Measurements from ENCODE around the gene PRKAG3. TPM values are rescaled to one million over a fixed set of nuclear protein-coding genes. Genes with fewer than 3 reads are reported as not detected.

PRKAG3 gene
- total and polyA plus RNA-seq, 2 donors from 2014 or later: not detected

DNA sequence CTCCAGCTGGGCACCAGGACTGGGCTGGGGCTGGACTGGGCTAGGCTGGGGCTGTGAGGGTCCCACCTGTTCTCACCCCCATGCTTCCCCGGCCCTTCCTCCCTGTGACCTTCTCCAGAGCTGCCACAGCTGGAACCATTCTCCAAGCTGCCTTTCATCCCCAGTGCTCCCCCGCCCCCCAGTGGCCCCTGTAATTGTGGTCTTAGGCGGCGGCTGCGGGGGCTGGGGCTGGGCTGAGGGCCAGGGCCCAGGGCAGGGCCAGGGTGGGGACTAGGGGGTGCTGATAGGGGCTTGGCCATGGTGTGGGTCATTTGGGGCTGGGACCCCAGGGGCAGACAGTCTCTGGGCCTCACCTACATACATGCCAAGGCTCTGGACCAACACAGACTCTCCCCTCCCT lies 46.3 kb upstream of the PRKAG3 start:
- H3K27ac ChIP-seq (ENCODE audit: low read depth in 2 of 2, low read length in 2 of 2): no peak overlapping the region
- FAIRE-seq: no peak
- DNase-seq: peak in 3 of 5 donors; percentile 33 to 60 (median 36)
- TF ChIP-seq, protein P1, sequence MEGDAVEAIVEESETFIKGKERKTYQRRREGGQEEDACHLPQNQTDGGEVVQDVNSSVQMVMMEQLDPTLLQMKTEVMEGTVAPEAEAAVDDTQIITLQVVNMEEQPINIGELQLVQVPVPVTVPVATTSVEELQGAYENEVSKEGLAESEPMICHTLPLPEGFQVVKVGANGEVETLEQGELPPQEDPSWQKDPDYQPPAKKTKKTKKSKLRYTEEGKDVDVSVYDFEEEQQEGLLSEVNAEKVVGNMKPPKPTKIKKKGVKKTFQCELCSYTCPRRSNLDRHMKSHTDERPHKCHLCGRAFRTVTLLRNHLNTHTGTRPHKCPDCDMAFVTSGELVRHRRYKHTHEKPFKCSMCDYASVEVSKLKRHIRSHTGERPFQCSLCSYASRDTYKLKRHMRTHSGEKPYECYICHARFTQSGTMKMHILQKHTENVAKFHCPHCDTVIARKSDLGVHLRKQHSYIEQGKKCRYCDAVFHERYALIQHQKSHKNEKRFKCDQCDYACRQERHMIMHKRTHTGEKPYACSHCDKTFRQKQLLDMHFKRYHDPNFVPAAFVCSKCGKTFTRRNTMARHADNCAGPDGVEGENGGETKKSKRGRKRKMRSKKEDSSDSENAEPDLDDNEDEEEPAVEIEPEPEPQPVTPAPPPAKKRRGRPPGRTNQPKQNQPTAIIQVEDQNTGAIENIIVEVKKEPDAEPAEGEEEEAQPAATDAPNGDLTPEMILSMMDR (IDR thresholded peaks at IDR 0.05; ENCODE audit: borderline replicate concordance, extremely low read depth, insufficient read depth): no peak
- peaks cover 0 to 8% (median 4%) of the 10 kb centered on the region in 3 donors for H3K4me1 ChIP-seq (ENCODE audit: control insufficient read depth in 2 of 3, insufficient read depth in 2 of 3, low read depth in 1 of 3, low read length in 3 of 3)
- peaks cover 50% of the 10 kb centered on the region for H3K27me3 ChIP-seq (ENCODE audit: control insufficient read depth, insufficient read depth, low read length)
- H3K4me3 ChIP-seq (ENCODE audit: low read length in 3 of 3): no peak overlapping the region
- H3K9me3 ChIP-seq (ENCODE audit: control insufficient read depth in 2 of 3, insufficient read depth in 1 of 3, low read length in 3 of 3): no peaks in the 10 kb centered on the region
- intact Hi-C loops (cut with DNase I): no loop called here
- H3K36me3 ChIP-seq (ENCODE audit: control insufficient read depth in 2 of 3, insufficient read depth in 3 of 3, low read length in 3 of 3): no peaks in the 10 kb centered on the region
- H3K9ac ChIP-seq (ENCODE audit: low read length in 3 of 3): no peak overlapping the region

DNA sequence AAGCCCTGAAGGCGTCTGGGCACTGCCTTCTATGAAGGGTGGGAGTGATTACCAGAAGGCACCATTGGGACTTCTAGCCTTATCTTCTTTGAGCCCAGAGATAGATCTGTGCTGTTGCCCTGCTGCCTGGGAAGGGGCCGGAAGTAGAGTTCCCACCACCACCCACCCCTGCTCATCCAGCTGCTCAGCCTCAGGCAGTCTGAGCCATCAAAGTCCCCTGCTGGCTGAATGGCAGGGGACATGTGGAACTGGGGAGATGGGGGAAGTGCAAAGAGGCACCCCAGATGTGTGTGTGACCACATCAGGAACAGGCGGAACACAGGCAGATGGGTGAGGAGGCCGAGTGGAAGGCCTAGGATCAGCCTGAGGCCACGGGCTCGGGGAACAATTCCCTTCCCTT lies 45.7 kb upstream of the PRKAG3 start:
- no peak overlapping the region for H3K4me3 ChIP-seq (ENCODE audit: low read length in 3 of 3)
- peak in 1 of 5 donors; percentile 33 for DNase-seq
- H3K9me3 ChIP-seq (ENCODE audit: control insufficient read depth in 2 of 3, insufficient read depth in 1 of 3, low read length in 3 of 3): no peaks in the 10 kb centered on the region
- peaks cover 0 to 7% (median 4%) of the 10 kb centered on the region in 3 donors for H3K4me1 ChIP-seq (ENCODE audit: control insufficient read depth in 2 of 3, insufficient read depth in 2 of 3, low read depth in 1 of 3, low read length in 3 of 3)
- TF ChIP-seq, protein P1 (IDR thresholded peaks at IDR 0.05; ENCODE audit: borderline replicate concordance, extremely low read depth, insufficient read depth): no peak
- no peak overlapping the region for H3K9ac ChIP-seq (ENCODE audit: low read length in 3 of 3)
- intact Hi-C loops (cut with DNase I): no loop called here
- no peak overlapping the region for H3K27ac ChIP-seq (ENCODE audit: low read depth in 2 of 2, low read length in 2 of 2)
- FAIRE-seq: no peak
- peaks cover 49% of the 10 kb centered on the region for H3K27me3 ChIP-seq (ENCODE audit: control insufficient read depth, insufficient read depth, low read length)
- no peaks in the 10 kb centered on the region for H3K36me3 ChIP-seq (ENCODE audit: control insufficient read depth in 2 of 3, insufficient read depth in 3 of 3, low read length in 3 of 3)

DNA sequence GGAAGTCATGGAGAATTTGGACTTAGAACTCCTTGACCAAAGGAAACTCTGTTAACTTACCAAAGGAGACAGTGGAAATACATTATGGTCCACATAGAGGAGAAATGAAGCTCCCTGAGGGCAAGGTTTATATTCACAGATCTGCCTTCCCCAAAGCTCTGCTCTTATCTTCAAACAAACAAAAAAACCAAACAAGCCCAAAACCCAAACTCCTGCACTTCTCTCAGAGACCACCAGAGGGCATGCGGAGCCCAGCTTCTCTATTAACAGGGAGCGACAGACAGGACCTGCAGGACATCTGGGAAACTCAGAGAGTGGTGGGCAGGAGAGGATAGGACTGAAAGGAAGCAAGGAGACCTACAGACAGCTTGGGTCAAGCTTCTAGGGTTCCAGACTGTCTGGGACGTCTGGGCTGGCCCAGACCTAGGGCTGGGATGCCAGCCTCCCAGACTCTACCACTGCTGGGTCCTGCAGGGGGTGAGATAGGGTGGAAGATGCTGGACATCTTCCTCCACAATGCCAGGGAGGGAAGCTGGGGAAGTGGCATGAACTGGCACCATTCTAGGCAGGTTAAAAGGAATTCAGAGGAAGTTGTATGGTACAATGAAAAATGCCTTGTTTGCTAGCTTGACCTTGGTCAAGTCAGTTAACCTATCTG lies 45.1 kb upstream of the PRKAG3 start:
- H3K27ac ChIP-seq (ENCODE audit: low read depth in 2 of 2, low read length in 2 of 2): no peak overlapping the region
- DNase-seq (peak; percentile 78 to 90 (median 85)), FAIRE-seq (peak; percentile 30)
- no peaks in the 10 kb centered on the region for H3K9me3 ChIP-seq (ENCODE audit: control insufficient read depth in 2 of 3, insufficient read depth in 1 of 3, low read length in 3 of 3)
- H3K36me3 ChIP-seq (ENCODE audit: control insufficient read depth in 2 of 3, insufficient read depth in 3 of 3, low read length in 3 of 3): no peaks in the 10 kb centered on the region
- H3K4me3 ChIP-seq (ENCODE audit: low read length in 3 of 3): no peak overlapping the region
- TF ChIP-seq, protein P1 (IDR thresholded peaks at IDR 0.05; ENCODE audit: borderline replicate concordance, extremely low read depth, insufficient read depth): peak; percentile 97
- H3K9ac ChIP-seq (ENCODE audit: low read length in 3 of 3): no peak overlapping the region
- peaks cover 0 to 10% (median 3%) of the 10 kb centered on the region in 3 donors for H3K4me1 ChIP-seq (ENCODE audit: control insufficient read depth in 2 of 3, insufficient read depth in 2 of 3, low read depth in 1 of 3, low read length in 3 of 3)
- peaks cover 52% of the 10 kb centered on the region for H3K27me3 ChIP-seq (ENCODE audit: control insufficient read depth, insufficient read depth, low read length)
- intact Hi-C loops (cut with DNase I): no loop called here

Data from kidney (tissue), 14 donors.